SH-SY5Y (cell line): ENCODE results near the gene FLVCR2.

Experiments
- GATA2 ChIP-seq: IDR thresholded peaks from 2 replicates; pipeline ENCODE4 v1.6.1; 2011; ENCODE audit warnings: mild to moderate bottlenecking, low read depth, low read length
- GATA3 ChIP-seq: IDR thresholded peaks from 2 replicates; pipeline ENCODE4 v1.6.1; 2011; ENCODE audit warnings: low read depth, mild to moderate bottlenecking, low read length, moderate library complexity

The FLVCR2 gene

DNA sequence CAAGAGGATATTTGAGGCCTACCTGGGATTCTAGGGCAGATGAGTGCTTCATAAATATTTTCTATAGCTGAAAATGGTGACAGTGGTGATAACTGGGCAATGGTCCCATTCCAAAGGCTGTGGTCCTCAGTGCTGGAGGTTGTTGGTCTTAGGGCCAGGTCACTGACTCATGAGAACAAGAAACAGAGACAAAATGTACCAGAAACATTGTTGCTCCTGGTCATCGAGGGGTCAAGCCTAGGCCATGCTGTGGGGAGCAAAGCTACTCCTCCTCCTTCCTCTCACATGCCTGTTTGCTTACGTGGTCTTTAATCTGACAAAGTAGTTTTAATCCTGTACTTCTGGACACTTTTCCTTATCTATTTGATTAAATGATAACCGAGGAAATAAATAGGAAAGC is 48.4 kb downstream of the FLVCR2 start:
- TF ChIP-seq GATA3 (no peak), GATA2 (no peak)

DNA sequence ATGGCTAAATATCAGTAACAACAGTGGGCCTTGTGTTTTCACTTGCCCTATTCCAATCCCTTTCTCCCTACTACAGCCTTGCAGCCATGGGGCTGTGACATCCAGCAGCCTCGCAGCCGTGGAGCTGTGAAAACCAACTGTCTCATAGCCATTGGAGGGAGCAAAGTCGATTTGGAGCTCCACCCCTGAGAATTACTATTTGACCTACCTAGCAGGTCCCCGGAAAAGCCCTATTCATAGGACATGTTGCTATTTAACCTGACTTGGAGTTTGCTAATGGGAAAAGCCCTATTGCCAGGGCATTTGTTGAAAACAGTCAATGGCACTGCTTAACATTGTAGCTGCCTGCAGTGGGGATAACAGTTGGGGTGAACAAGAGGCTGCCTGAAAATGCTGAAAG is 49.0 kb downstream of the FLVCR2 start:
- no peak for TF ChIP-seq GATA2
- TF ChIP-seq GATA3: no peak

DNA sequence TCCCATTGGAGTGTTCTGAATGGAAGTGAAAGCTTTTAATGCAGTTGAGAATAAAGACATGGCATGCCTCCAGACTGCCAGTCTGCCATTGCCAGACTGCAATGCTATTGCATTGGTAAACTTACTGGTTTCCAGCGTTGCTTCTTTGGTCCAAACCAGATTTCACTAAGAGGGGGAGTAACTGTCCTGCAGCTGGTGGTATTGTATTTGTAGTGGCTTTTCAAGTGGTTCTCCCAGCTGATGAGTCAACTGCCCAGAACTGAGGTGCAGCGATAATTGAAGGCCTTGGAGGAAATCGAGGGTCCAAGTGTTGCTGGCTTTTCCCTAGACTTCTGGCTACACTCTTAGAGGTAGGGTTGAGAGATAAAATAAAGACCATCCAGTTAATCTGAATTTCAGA is 50.4 kb downstream of the FLVCR2 start:
- TF ChIP-seq GATA3: no peak
- no peak for TF ChIP-seq GATA2

DNA sequence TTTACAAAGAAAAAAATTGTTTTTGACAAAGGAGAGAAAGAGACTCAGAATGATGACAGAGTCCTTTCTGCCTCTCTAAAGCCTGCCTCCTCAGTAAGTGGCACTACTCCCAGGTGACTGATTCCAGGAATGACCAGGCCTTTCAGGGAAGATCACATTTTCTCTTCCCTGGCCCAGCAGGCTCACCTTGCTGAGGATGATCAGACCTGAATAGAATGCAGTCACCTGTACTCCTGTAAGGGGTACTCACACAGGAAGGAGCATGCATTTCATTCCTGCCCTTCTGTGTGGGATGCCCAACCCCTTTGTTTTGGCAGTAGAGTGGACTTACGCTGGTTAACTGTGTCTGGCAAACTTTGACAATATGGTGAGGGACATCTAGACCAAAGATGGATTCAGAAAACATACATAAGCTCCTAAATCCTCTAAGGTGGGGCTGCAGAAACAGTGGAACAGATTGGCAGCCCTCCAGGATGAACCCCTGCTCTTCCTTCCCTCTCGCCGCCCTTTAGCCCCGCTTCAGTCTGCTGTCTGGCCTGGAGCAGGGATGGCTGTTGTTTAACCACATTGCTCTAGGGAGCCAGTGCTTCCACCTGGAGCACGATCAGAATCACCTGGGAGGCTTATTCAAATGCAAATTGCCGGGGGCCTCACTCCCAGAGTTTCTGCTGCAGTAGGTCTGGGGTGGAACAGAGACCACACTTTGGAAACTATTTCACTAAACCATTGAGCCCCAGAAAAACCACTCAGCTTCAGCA is 52.5 kb downstream of the FLVCR2 start:
- TF ChIP-seq GATA2: no peak
- no peak for TF ChIP-seq GATA3

GRCh38 chr14:75631453-75631831 is 53.0 kb downstream of the FLVCR2 start:
- TF ChIP-seq GATA3 (no peak), GATA2 (no peak)

DNA sequence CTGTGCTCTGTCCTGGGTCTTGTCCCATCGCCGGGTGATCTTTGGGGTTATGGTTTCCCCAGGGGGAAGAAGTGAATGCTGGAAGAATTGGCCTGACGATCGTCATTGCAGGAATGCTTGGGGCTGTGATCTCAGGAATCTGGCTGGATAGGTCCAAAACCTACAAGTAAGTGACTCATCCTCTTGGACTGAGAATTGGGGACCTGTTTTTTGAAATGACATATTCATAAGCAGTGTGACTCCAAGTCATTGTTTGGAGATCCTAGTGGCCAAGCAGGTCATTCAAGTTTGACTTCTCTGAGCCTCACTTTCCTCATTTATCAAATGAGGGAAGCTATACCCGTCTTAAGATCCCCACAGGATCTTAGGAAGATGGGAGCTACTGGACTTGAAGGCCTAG is 56.4 kb downstream of the FLVCR2 start:
- TF ChIP-seq GATA2 (no peak), GATA3 (no peak)

DNA sequence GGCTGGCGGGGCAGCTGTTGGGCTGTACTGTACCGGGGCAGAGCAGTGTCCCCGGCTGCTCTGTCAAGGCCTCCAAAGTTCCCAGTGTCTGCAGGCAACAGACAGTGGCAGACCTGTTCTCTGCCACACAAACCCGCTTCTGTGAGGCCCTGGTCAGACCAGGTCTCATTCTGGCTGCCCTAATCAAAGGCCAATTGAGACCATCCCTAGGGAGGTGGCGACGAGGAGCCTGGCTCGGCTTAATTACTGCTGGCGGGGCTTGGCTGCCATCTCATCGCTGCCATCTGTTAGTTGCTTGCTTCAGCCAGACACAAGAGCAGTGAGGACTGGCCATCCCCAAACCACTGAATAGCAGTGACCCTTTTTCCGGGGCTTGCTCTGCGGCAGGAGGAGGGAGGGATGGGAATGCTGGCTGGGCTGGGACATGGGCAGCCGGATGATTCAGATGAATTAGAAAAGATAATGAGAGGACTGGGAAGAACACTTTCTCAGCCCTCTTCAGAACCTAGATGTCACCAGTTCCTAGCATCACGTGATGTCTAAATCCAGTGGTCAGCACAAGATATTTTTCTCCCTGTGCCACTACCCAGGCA is 57.8 kb downstream of the FLVCR2 start:
- TF ChIP-seq GATA2: no peak; the same call in 1 of the 2 replicates
- TF ChIP-seq GATA3: no peak

- TF ChIP-seq GATA3: no peak
- TF ChIP-seq GATA2: no peak
These were observed 62.5 kb downstream of the FLVCR2 start for GRCh38 chr14:75640876-75641275.

GRCh38 chr14:75643985-75644384 is 65.6 kb downstream of the FLVCR2 start:
- TF ChIP-seq GATA3: no peak
- TF ChIP-seq GATA2: no peak

DNA sequence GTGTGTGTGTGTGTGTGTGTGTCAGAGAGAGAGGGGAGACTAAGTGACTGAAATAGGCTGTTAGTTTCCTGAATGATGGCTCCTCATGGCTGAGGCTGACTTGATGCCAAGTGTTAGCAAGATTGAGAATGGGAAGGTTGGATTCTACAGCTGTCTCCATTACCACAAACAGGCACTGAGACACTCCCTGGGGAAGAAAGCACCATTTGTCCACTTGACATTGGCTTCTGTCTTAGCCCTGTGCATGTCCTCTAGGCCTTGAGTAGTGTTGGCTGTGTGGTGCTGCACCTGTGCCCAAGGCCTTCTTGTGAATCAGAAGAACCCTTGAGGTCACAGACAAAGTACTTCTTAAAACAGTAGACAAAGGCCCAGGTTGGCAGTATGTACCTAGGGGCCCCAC is 66.6 kb downstream of the FLVCR2 start:
- no peak for TF ChIP-seq GATA3
- no peak for TF ChIP-seq GATA2

- TF ChIP-seq GATA2 (no peak), GATA3 (no peak)
These were observed 68.3 kb downstream of the FLVCR2 start for GRCh38 chr14:75646762-75647161.

- TF ChIP-seq GATA3: no peak
- TF ChIP-seq GATA2: no peak
These were observed 69.2 kb downstream of the FLVCR2 start for GRCh38 chr14:75647640-75648039.

GRCh38 chr14:75648066-75648838 is 69.8 kb downstream of the FLVCR2 start:
- TF ChIP-seq GATA2 (no peak), GATA3 (no peak)

- TF ChIP-seq GATA2 (no peak), GATA3 (no peak)
These were observed 70.9 kb downstream of the FLVCR2 start for GRCh38 chr14:75649337-75649736.

- TF ChIP-seq GATA3: no peak
These were observed 71.4 kb downstream of the FLVCR2 start for GRCh38 chr14:75649773-75650172.
